IMR-90 (cell line): Measurements from ENCODE around the gene MRPS9. TPM values are rescaled to one million over a fixed set of nuclear protein-coding genes. Genes with fewer than 3 reads are reported as not detected.

Source experiments
- ATAC-seq: fragments of 200-7000 bp; cut with Tn5 transposase; 2 replicates; pipeline ENCODE4 v1.9.1; 2020; ENCODE audit warnings: low read depth, mild to moderate bottlenecking, moderate library complexity
- BruUV-seq: library from RNA; stranded (reverse); fragments of 400-500 nt; replicated peaks from 2 replicates; lab custom pipeline; 2021; lab: Mats Ljungman, UMichigan
- CTCF ChIA-PET: fragments of 300-600 bp; formaldehyde crosslinking; extraction: SDS; loops from one replicate; lab custom pipeline; 2021; ENCODE audit warnings: antibody characterized with exemption; lab: Yijun Ruan, JAX
- POLR2A ChIA-PET: fragments of 300-600 bp; sonication (Branson Sonifier 250); formaldehyde crosslinking; loops from one replicate; lab custom pipeline; 2022; ENCODE audit warnings: antibody characterized with exemption; ENCODE audit not compliant: unreplicated experiment; lab: Charles Lee
- DNase-seq: peaks from one replicate; pipeline ENCODE4 v3.0.0; 2013
- H2AFZ ChIP-seq: replicated peaks from 2 replicates; pipeline ENCODE3; 2013; ENCODE audit warnings: low read length, mild to moderate bottlenecking; ENCODE audit not compliant: poor library complexity
- H2AK5ac ChIP-seq: 2 replicates; pipeline ENCODE4 v1.6.1; 2013; ENCODE audit warnings: low read depth, low read length, inconsistent platforms
- H2AK9ac ChIP-seq: replicated peaks from 2 replicates; pipeline ENCODE3; 2013; ENCODE audit warnings: mild to moderate bottlenecking, low read depth, low read length, moderate library complexity; ENCODE audit not compliant: poor library complexity
- H2BK120ac ChIP-seq: 2 replicates; pipeline ENCODE4 v1.6.1; 2013; ENCODE audit warnings: low read depth, low read length, inconsistent platforms
- H2BK15ac ChIP-seq: 3 replicates; pipeline ENCODE4 v1.6.1; 2013; ENCODE audit warnings: low read depth, low read length, inconsistent platforms
- H2BK20ac ChIP-seq: 2 replicates; pipeline ENCODE4 v1.6.1; 2013; ENCODE audit warnings: low read depth, mild to moderate bottlenecking, inconsistent platforms, low read length, moderate library complexity
- H2BK5ac ChIP-seq: 2 replicates; pipeline ENCODE4 v1.6.1; 2013; ENCODE audit warnings: mild to moderate bottlenecking, low read depth, low read length, inconsistent platforms; ENCODE audit not compliant: poor library complexity, severe bottlenecking
- H3K14ac ChIP-seq: replicated peaks from 2 replicates; pipeline ENCODE4 v1.6.1; 2013; ENCODE audit warnings: low read depth, low read length, inconsistent platforms
- H3K18ac ChIP-seq: 2 replicates; pipeline ENCODE4 v1.6.1; 2013; ENCODE audit warnings: low read depth, low read length, control low read depth
- H3K23ac ChIP-seq: 2 replicates; pipeline ENCODE4 v1.6.1; 2013; ENCODE audit warnings: low read depth, low read length, inconsistent platforms
- H3K27ac ChIP-seq: 2 replicates; pipeline ENCODE4 v1.5.1; 2013; ENCODE audit warnings: mild to moderate bottlenecking, control low read depth, low read length; ENCODE audit not compliant: insufficient read depth
- H3K27me3 ChIP-seq: 2 replicates; pipeline ENCODE4 v1.6.1; 2013; ENCODE audit warnings: low read length; ENCODE audit not compliant: control insufficient read depth, insufficient read depth
- H3K36me3 ChIP-seq: 2 replicates; pipeline ENCODE4 v1.6.1; 2013; ENCODE audit warnings: low read length, mixed read lengths; ENCODE audit not compliant: control insufficient read depth, insufficient read depth
- H3K4ac ChIP-seq: 2 replicates; pipeline ENCODE4 v1.6.1; 2013; ENCODE audit warnings: low read depth, low read length, inconsistent platforms
- H3K4me1 ChIP-seq: 2 replicates; pipeline ENCODE4 v1.6.1; 2013; ENCODE audit warnings: low read length, mixed read lengths; ENCODE audit not compliant: control insufficient read depth, insufficient read depth
- H3K4me2 ChIP-seq: 2 replicates; pipeline ENCODE4 v1.6.1; 2013; ENCODE audit warnings: low read depth, mild to moderate bottlenecking, control low read depth, low read length, moderate library complexity
- H3K4me3 ChIP-seq: 2 replicates; pipeline ENCODE4 v1.5.1; 2013; ENCODE audit warnings: low read depth, mild to moderate bottlenecking, control low read depth, low read length, moderate library complexity; ENCODE audit not compliant: insufficient read depth
- H3K56ac ChIP-seq: 2 replicates; pipeline ENCODE4 v1.6.1; 2013; ENCODE audit warnings: low read length, inconsistent platforms; ENCODE audit not compliant: insufficient read depth; ENCODE audit errors: extremely low read depth
- H3K79me1 ChIP-seq, 2 experiments: 2 replicates each; pipeline ENCODE4 v1.6.1; 2013; ENCODE audit warnings: low read length in 2 of 2, inconsistent platforms in 1 of 2, low read depth in 1 of 2
- H3K9ac ChIP-seq: 2 replicates; pipeline ENCODE4 v1.6.1; 2013; ENCODE audit warnings: low read depth, low read length, control low read depth
- H3K9me1 ChIP-seq: 2 replicates; pipeline ENCODE4 v1.6.1; 2013; ENCODE audit warnings: low read length, inconsistent platforms; ENCODE audit not compliant: insufficient read depth
- H3K9me3 ChIP-seq: 2 replicates; pipeline ENCODE4 v1.6.1; 2013; ENCODE audit warnings: low read length; ENCODE audit not compliant: control insufficient read depth, insufficient read depth
- H4K20me1 ChIP-seq: 2 replicates; pipeline ENCODE4 v1.6.1; 2013; ENCODE audit warnings: low read length, inconsistent platforms; ENCODE audit not compliant: insufficient read depth
- H4K5ac ChIP-seq: 2 replicates; pipeline ENCODE4 v1.6.1; 2013; ENCODE audit warnings: mild to moderate bottlenecking, low read depth, low read length, control low read depth
- H4K8ac ChIP-seq, 2 experiments: 2 replicates each; pipeline ENCODE4 v1.6.1; 2013; ENCODE audit warnings: low read depth in 2 of 2, low read length in 2 of 2, control low read depth in 1 of 2, inconsistent platforms in 1 of 2
- H4K91ac ChIP-seq: 2 replicates; pipeline ENCODE4 v1.6.1; 2013; ENCODE audit warnings: low read depth, low read length, inconsistent platforms; ENCODE audit not compliant: insufficient read depth
- BHLHE40 ChIP-seq: fragments of 150-350 bp; IDR thresholded peaks from 2 replicates; pipeline ENCODE4 v1.6.1; 2016; ENCODE audit warnings: mild to moderate bottlenecking, low read depth, low read length
- CEBPB ChIP-seq: IDR thresholded peaks from 2 replicates; pipeline ENCODE4 v1.6.1; 2012; ENCODE audit warnings: low read depth, low read length, improper control_type of control experiment
- CHD1 ChIP-seq: IDR thresholded peaks from 2 replicates; pipeline ENCODE4 v1.6.1; 2012; ENCODE audit warnings: low read depth, low read length, improper control_type of control experiment
- CTCF ChIP-seq: conservative IDR thresholded peaks from 2 replicates; pipeline ENCODE4 v1.5.1; 2012; ENCODE audit warnings: mild to moderate bottlenecking, low read depth, low read length, improper control_type of control experiment
- ELK1 ChIP-seq: fragments of 150-350 bp; IDR thresholded peaks from 2 replicates; pipeline ENCODE4 v1.6.1; 2016; ENCODE audit warnings: low read depth, mild to moderate bottlenecking, low read length, moderate library complexity, borderline replicate concordance
- FOS ChIP-seq: fragments of 150-350 bp; IDR thresholded peaks from 2 replicates; pipeline ENCODE4 v1.6.1; 2016; ENCODE audit warnings: low read depth, low read length
- MAFK ChIP-seq: IDR thresholded peaks from 2 replicates; pipeline ENCODE4 v1.6.1; 2012; ENCODE audit warnings: low read depth, low read length, improper control_type of control experiment
- MAZ ChIP-seq: IDR thresholded peaks from 2 replicates; pipeline ENCODE4 v1.6.1; 2012; ENCODE audit warnings: low read depth, mild to moderate bottlenecking, low read length, improper control_type of control experiment, moderate library complexity, borderline replicate concordance
- MXI1 ChIP-seq: IDR thresholded peaks from 2 replicates; pipeline ENCODE4 v1.6.1; 2012; ENCODE audit warnings: low read depth, mild to moderate bottlenecking, low read length, moderate library complexity, borderline replicate concordance
- NFE2L2 ChIP-seq: fragments of 150-350 bp; IDR thresholded peaks from 2 replicates; pipeline ENCODE4 v1.6.1; 2016; ENCODE audit warnings: low read depth, mild to moderate bottlenecking, low read length
- POLR2A ChIP-seq: IDR thresholded peaks from 2 replicates; pipeline ENCODE4 v1.6.1; 2012; ENCODE audit warnings: mild to moderate bottlenecking, low read depth, low read length
- RAD21 ChIP-seq: IDR thresholded peaks from 2 replicates; pipeline ENCODE4 v1.6.1; 2012; ENCODE audit warnings: low read length, improper control_type of control experiment
- RCOR1 ChIP-seq: IDR thresholded peaks from 2 replicates; pipeline ENCODE4 v1.6.1; 2012; ENCODE audit warnings: mild to moderate bottlenecking, low read length, improper control_type of control experiment; ENCODE audit not compliant: insufficient replicate concordance
- RFX5 ChIP-seq: IDR thresholded peaks from 2 replicates; pipeline ENCODE4 v1.8.0; 2012; ENCODE audit warnings: low read depth, mild to moderate bottlenecking, low read length, moderate library complexity
- SMC3 ChIP-seq: fragments of 150-350 bp; IDR thresholded peaks from 2 replicates; pipeline ENCODE4 v1.6.1; 2016; ENCODE audit warnings: low read depth, mild to moderate bottlenecking, antibody characterized with exemption, low read length, moderate library complexity
- USF2 ChIP-seq: fragments of 150-350 bp; IDR thresholded peaks from 2 replicates; pipeline ENCODE4 v1.6.1; 2017; ENCODE audit warnings: mild to moderate bottlenecking, antibody characterized with exemption, low read length, low read depth
- WGBS, 2 experiments: methylation state at CpG; one replicate each; pipeline versions ENCODE4 v1.1.5 to v1.1.7; 2013; ENCODE audit warnings: missing lambda C conversion rate in 2 of 2; ENCODE audit not compliant: insufficient read length in 1 of 2; ENCODE audit errors: extremely low coverage in 2 of 2; 5-methylcytosine and 5-hydroxymethylcytosine counted together
- dilution Hi-C: fragments of 300-500 bp; cut with HindIII; formaldehyde crosslinking; loops from one replicate; pipeline ENCODE4 v1.14.3; 2018; ENCODE audit warnings: low sequenced_read_pairs; ENCODE audit not compliant: unreplicated experiment
- in situ Hi-C: fragments of 300-500 bp; cut with MboI; formaldehyde crosslinking; loops from 3 replicates; pipeline ENCODE4 v1.14.3; 2019; ENCODE audit warnings: low sequenced_read_pairs, inconsistent platforms, mixed read lengths
- intact Hi-C: fragments of 100-400 bp; cut with micrococcal nuclease; formaldehyde crosslinking; loops from 2 replicates; pipeline ENCODE4 v1.10.0; 2022
- polyA plus RNA-seq, 3 experiments: library from polyadenylated mRNA; depleted of rRNA; stranded (reverse); fragments of >200 nt; gene quantifications; 2 replicates each; pipeline ENCODE4 v1.2.3, GENCODE V29; 2012; ENCODE audit warnings: low replicate concordance in 1 of 3
- total RNA-seq: library from RNA; depleted of rRNA; stranded (reverse); fragments of >200 nt; gene quantifications from 2 replicates; pipeline ENCODE4 v1.2.3, GENCODE V29; 2012

MRPS9 gene
- total and polyA plus RNA-seq, 2 of the 4 experiments (the other 2 are of a cell fraction) = 20.6 to 27.7 TPM

- no peak overlapping the region for H3K4me2 ChIP-seq
- H3K27ac ChIP-seq = no peak overlapping the region
- H3K9me1 ChIP-seq = peaks cover 5% of the 10 kb centered on the region; the same call in 1 of the 2 replicates
- H2AK5ac ChIP-seq = no peak overlapping the region
- H3K56ac ChIP-seq = no peak overlapping the region
- CTCF ChIA-PET = no interaction called here
- in situ Hi-C loops = no loop called here
- no peaks in the 10 kb centered on the region for H3K4me1 ChIP-seq
- no peak overlapping the region for H3K9ac ChIP-seq
- H3K4ac ChIP-seq = no peak overlapping the region
- DNase-seq (no peak), ATAC-seq (no peak)
- no peak overlapping the region for H3K4me3 ChIP-seq
- 0 out of 2 replicates have a peak, but pooled peaks cover 2% of the 10 kb centered on the region for H3K36me3 ChIP-seq
- TF ChIP-seq POLR2A = no peak
- TF ChIP-seq FOS = no peak
- no peak for TF ChIP-seq BHLHE40
- no peak for TF ChIP-seq MXI1
- TF ChIP-seq USF2 = no peak
- no peak for TF ChIP-seq NFE2L2
- no peak for TF ChIP-seq RFX5
- TF ChIP-seq SMC3 = no peak
- no peak for TF ChIP-seq RCOR1
- TF ChIP-seq CEBPB = no peak
- no peak for TF ChIP-seq MAFK
- TF ChIP-seq CHD1 = no peak
- no peak for TF ChIP-seq RAD21
- no peak for TF ChIP-seq ELK1
- no peak for TF ChIP-seq CTCF
- no peak for TF ChIP-seq MAZ
- H4K5ac ChIP-seq = no peak overlapping the region
- H2AFZ ChIP-seq = no peak overlapping the region
- no TSS peak for BruUV-seq
- no peak overlapping the region for H2BK20ac ChIP-seq
- no CpG with 5 or more reads among the region's 4 CpGs for WGBS, 2 experiments
- no peaks in the 10 kb centered on the region for H3K27me3 ChIP-seq
- POLR2A ChIA-PET = no interaction called here
- H3K23ac ChIP-seq = no peak overlapping the region
- H2BK120ac ChIP-seq = no peak overlapping the region
- H4K8ac ChIP-seq = no peak overlapping the region
- no peak overlapping the region for H2AK9ac ChIP-seq
- no peak overlapping the region for H2BK15ac ChIP-seq
- no peak overlapping the region for H3K18ac ChIP-seq
- H3K14ac ChIP-seq = no peak overlapping the region
- no peaks in the 10 kb centered on the region for H4K20me1 ChIP-seq
- intact Hi-C loops = no loop called here
- H3K9me3 ChIP-seq = no peaks in the 10 kb centered on the region
- H3K79me1 ChIP-seq = no peaks in the 10 kb centered on the region; a peak in 1 of 4 replicates
- H4K91ac ChIP-seq = no peak overlapping the region
- dilution Hi-C loops = no loop called here
- no peak overlapping the region for H2BK5ac ChIP-seq
These were observed 35.7 kb downstream of the MRPS9 start for GRCh38 chr2:105073591-105073990.
